Diencephalon (tissue), 1 donor: ENCODE measurements around the gene DEF6. TPM values are rescaled to one million over a fixed set of nuclear protein-coding genes. Genes with fewer than 3 reads are reported as not detected.

Experiments
- total RNA-seq: library from RNA; depleted of rRNA; stranded (reverse); fragments of >200 nt; gene quantifications from one replicate; pipeline ENCODE4 v1.2.3, GENCODE V29; 2014

The DEF6 gene
- 2.1 TPM for total RNA-seq

GRCh38 chr6:35297601-35298481, at the start of gene DEF6:
Gene DEF6, plus strand, starts transcription at chr6:35297818. Its CDS starts 39 bp downstream, at chr6:35297857.

DNA sequence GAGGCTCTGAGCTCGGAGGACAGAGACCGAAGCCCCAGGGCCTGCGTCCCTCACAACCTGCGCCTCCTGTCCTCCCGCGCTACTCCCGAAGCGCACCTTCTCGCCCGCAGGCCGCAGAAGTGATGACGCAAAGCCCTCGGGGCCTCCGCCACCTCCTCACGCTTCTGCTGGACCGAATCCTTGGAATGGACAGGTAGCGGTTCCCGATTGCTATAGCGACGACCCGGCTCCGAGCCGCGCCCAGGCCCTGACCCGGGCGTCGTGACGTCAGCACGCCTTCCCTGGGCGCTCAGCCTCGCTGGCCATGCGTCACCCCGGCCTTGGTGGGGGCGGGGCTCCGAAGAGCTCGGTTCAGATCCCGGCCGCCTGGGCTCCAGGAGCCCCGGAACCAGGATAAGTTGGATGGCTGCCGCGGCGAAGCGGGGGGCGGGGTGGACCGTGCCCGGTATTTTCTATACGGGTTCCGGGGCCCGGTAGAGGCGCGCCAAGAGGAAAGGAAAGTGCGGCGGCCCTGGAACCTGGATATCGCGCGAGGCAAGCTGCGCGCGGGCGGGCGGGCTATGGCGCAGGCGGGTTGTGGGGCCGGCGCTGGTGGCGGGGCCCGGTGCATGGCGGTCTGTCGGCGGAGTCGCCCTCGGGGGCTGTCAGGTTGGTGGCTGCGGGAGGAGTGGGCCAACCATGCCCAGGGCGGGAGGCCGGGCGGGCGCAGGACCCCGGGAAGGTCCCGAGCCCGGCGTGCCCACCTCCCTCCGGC, 38.2 kb upstream of the DEF6 start, which contains the start of gene ZNF76:
ZNF76 (plus strand) TSS at position 542 of the 754 bp plus-strand sequence. CDS start 21,417 bp downstream, outside the sequence.

GRCh38 chr6:35342258-35343091, 44.9 kb downstream of the DEF6 start, which contains the start of gene PPARD:
Gene PPARD, plus strand, starts transcription at chr6:35342558. Its CDS starts 68,530 bp downstream, at chr6:35411088.

Other genes with a start within 250 kb of the DEF6 start
- 0.23 TPM for gene TCP11, start 156.5 kb upstream of the DEF6 start, total RNA-seq
- 3.9 TPM for gene SCUBE3, start 83.9 kb upstream of the DEF6 start, total RNA-seq
- 14.1 TPM for gene ZNF76, start 38.1 kb upstream of the DEF6 start, total RNA-seq
- 3.5 TPM for gene PPARD, start 44.7 kb downstream of the DEF6 start, total RNA-seq
- gene FANCE, start 154.5 kb downstream of the DEF6 start, total RNA-seq: 8.8 TPM
- 977 TPM for gene RPL10A, start 170.6 kb downstream of the DEF6 start, total RNA-seq
- 0.23 TPM for gene TEAD3, start 199.3 kb downstream of the DEF6 start, total RNA-seq
- gene TULP1, start 215.1 kb downstream of the DEF6 start, total RNA-seq: not detected